Measurements from ENCODE around the gene COL9A2. TPM values are rescaled to one million over a fixed set of nuclear protein-coding genes. Genes with fewer than 3 reads are reported as not detected.

Gene COL9A2
- total and polyA plus RNA-seq, 4 donors: 0.19 to 0.75 (median 0.34) TPM

DNA sequence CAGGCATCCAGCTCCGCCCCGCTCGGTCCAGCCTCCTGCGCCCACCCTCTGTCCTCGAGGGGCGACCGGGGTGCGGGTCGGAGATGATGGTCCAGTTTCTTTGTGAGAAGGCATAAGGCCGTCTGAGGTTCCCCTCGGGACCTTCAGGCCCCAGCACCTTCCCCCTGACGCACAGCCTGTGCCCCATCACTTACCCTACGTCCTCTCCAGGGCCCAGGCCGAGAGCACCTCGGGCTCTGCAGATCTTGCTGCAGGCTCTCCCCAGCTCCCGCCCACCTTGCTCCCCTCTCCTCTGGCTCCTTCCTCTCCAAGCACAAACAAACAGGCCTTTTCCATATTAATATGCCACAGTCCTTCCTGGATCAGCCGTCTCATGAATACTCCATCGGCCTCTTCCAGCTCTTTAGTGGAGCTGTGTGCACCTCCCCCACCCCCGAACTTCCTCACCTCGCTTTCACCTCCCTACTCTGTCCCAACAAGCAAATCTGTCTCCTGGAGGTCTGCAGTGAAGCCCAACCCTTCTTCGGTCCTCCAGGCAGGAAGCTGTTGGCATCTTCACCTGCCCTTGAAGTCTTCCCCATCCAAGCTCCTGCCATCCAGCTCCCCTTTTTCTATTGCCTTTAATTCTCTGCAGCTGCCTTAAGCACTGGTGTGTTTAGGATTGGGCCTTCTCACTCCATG lies 448 bp upstream of the COL9A2 start (continued):
- TF ChIP-seq, protein P1, sequence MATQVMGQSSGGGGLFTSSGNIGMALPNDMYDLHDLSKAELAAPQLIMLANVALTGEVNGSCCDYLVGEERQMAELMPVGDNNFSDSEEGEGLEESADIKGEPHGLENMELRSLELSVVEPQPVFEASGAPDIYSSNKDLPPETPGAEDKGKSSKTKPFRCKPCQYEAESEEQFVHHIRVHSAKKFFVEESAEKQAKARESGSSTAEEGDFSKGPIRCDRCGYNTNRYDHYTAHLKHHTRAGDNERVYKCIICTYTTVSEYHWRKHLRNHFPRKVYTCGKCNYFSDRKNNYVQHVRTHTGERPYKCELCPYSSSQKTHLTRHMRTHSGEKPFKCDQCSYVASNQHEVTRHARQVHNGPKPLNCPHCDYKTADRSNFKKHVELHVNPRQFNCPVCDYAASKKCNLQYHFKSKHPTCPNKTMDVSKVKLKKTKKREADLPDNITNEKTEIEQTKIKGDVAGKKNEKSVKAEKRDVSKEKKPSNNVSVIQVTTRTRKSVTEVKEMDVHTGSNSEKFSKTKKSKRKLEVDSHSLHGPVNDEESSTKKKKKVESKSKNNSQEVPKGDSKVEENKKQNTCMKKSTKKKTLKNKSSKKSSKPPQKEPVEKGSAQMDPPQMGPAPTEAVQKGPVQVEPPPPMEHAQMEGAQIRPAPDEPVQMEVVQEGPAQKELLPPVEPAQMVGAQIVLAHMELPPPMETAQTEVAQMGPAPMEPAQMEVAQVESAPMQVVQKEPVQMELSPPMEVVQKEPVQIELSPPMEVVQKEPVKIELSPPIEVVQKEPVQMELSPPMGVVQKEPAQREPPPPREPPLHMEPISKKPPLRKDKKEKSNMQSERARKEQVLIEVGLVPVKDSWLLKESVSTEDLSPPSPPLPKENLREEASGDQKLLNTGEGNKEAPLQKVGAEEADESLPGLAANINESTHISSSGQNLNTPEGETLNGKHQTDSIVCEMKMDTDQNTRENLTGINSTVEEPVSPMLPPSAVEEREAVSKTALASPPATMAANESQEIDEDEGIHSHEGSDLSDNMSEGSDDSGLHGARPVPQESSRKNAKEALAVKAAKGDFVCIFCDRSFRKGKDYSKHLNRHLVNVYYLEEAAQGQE (IDR thresholded peaks at IDR 0.05): no peak
- no peak for TF ChIP-seq HNF4A (conservative IDR thresholded peaks at IDR 0.05)
- TF ChIP-seq SP1 (IDR thresholded peaks at IDR 0.05): no peak
- TF ChIP-seq EGR1 (IDR thresholded peaks at IDR 0.05; ENCODE audit: low read depth in 2 of 2): no peak
- no peak for TF ChIP-seq JUND (IDR thresholded peaks at IDR 0.05)
- TF ChIP-seq FOXA2 (IDR thresholded peaks at IDR 0.05): no peak
- no peak for TF ChIP-seq NR2F2 (IDR thresholded peaks at IDR 0.05)
- TF ChIP-seq TAF1 (conservative IDR thresholded peaks at IDR 0.05): no peak
- no peak for TF ChIP-seq YY1 (IDR thresholded peaks at IDR 0.05)

DNA sequence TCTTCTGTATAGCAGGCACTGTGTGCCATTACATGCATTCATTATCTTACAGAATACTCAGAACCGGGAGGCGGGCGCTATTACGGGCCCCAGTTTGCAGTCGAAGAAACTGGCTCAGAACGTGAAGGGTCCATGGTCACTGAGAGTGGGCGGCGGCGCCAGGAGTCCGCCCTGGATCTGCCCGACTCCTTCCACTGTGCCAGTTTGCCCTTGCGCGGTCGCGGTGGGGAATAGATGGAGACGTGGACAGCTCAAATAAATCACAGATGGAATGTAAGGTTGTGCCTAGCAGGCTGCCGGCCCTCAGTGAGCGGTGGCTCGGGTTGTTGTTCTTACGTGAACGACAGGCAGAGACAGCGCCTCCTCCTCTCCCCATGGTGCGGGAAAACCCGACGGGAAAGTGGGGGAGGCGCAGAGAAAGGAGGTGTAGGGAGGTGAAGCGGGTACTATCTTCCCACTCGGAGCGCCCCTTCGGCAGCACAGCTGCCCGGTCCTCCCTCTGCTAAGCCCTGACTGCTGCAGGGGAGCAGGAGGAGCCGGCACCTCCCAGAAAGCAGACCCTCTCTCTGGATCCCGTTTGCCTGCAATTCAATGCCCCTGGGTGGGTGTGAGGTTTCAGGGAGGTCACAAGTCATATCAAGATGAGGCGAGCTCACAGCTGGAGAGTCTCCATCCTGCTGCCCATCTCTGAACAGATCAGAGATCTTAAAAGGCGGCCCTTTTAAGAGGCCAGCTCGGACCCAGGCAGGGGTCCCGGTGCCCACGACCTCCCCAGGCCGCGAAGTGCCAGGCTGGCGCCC lies 1.1 kb downstream of the COL9A2 start:
- Histone ChIP-seq H3K27ac (ENCODE audit: low read depth in 1 of 2, low read length in 2 of 2) (no peak overlapping the region), H3K27me3 (ENCODE audit: control insufficient read depth in 4 of 4, insufficient read depth in 4 of 4, low read length in 3 of 4) (peaks cover 0 to 6% (median 3%) of the 10 kb centered on the region in 4 donors), H3K9me3 (ENCODE audit: control insufficient read depth in 4 of 4, low read length in 3 of 4) (no peaks in the 10 kb centered on the region), H3K4me1 (ENCODE audit: control insufficient read depth in 4 of 4, insufficient read depth in 4 of 4, low read length in 3 of 4) (peaks cover 10 to 21% (median 15%) of the 10 kb centered on the region in 4 donors), H3K9ac (ENCODE audit: low read depth in 1 of 2, low read length in 2 of 2) (no peak overlapping the region), H3K4me3 (ENCODE audit: low read depth in 1 of 3, low read length in 3 of 3) (peak overlapping the region in 2 of 3 donors; percentile 34 to 49), H3K36me3 (ENCODE audit: control insufficient read depth in 4 of 4, insufficient read depth in 3 of 4, low read depth in 1 of 4, low read length in 3 of 4) (no peaks in the 10 kb centered on the region)
- TF ChIP-seq, protein P2, sequence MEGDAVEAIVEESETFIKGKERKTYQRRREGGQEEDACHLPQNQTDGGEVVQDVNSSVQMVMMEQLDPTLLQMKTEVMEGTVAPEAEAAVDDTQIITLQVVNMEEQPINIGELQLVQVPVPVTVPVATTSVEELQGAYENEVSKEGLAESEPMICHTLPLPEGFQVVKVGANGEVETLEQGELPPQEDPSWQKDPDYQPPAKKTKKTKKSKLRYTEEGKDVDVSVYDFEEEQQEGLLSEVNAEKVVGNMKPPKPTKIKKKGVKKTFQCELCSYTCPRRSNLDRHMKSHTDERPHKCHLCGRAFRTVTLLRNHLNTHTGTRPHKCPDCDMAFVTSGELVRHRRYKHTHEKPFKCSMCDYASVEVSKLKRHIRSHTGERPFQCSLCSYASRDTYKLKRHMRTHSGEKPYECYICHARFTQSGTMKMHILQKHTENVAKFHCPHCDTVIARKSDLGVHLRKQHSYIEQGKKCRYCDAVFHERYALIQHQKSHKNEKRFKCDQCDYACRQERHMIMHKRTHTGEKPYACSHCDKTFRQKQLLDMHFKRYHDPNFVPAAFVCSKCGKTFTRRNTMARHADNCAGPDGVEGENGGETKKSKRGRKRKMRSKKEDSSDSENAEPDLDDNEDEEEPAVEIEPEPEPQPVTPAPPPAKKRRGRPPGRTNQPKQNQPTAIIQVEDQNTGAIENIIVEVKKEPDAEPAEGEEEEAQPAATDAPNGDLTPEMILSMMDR (IDR thresholded peaks at IDR 0.05; ENCODE audit: low read depth, low read length, missing input control): no peak
- 4% methylated on average over 41 of the region's 41 CpGs for WGBS
- no peak for DNase-seq (ENCODE audit: low spot score)

DNA sequence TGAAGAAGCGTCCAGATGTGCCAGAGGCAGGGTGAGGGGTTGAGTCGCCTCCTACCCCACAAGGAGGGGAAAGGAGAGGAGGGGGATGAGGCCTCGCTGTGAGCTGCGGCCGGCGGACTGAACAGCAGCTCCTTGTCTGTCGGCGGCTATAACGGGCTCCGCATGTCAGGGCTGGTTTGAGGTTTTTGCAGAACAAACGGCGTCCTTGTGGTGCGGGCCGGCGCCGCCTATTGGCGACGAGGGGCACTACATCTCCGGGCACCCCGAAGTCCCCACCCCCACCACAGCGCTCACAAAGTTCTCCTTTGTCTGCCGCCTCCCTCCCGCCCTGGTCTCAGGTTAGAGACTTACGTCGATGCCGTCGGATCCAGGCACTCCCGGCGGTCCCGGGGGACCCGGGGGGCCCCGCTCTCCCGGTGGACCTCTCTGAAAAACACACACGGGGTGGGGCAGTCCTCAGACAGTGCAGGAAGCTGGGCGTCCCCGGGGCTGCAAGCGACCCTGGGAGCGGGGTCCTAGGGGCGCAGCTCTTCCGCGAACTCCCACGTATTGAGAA lies 1.8 kb downstream of the COL9A2 start:
- Histone ChIP-seq H3K4me1 (ENCODE audit: control insufficient read depth in 4 of 4, insufficient read depth in 4 of 4, low read length in 3 of 4) (peaks cover 10 to 21% (median 15%) of the 10 kb centered on the region in 4 donors), H3K4me3 (ENCODE audit: low read depth in 1 of 3, low read length in 3 of 3) (peak overlapping the region in 2 of 3 donors; percentile 34 to 49), H3K9ac (ENCODE audit: low read depth in 1 of 2, low read length in 2 of 2) (peak overlapping the region in 1 of 2 donors; percentile 9), H3K27me3 (ENCODE audit: control insufficient read depth in 4 of 4, insufficient read depth in 4 of 4, low read length in 3 of 4) (peaks cover 0 to 6% (median 3%) of the 10 kb centered on the region in 4 donors), H3K27ac (ENCODE audit: low read depth in 1 of 2, low read length in 2 of 2) (no peak overlapping the region), H3K36me3 (ENCODE audit: control insufficient read depth in 4 of 4, insufficient read depth in 3 of 4, low read depth in 1 of 4, low read length in 3 of 4) (no peaks in the 10 kb centered on the region), H3K9me3 (ENCODE audit: control insufficient read depth in 4 of 4, low read length in 3 of 4) (no peaks in the 10 kb centered on the region)
- peak; percentile 82 for DNase-seq (ENCODE audit: low spot score)
- WGBS: 6% methylated on average over 42 of the region's 42 CpGs
- peak; percentile 73 to 87 for TF ChIP-seq RAD21 (IDR thresholded peaks at IDR 0.05)
- TF ChIP-seq NR2F2 (IDR thresholded peaks at IDR 0.05): no peak
- peak; percentile 8 for TF ChIP-seq SP1 (IDR thresholded peaks at IDR 0.05)
- TF ChIP-seq, protein P2 (IDR thresholded peaks at IDR 0.05; ENCODE audit: low read depth, low read length, missing input control): peak; percentile 88
- TF ChIP-seq RXRA (IDR thresholded peaks at IDR 0.05): peak in 1 of 2 donors; percentile 25

Measured in liver (tissue), 9 donors.